Hindlimb muscle (tissue), 1 donor: ENCODE results near the gene NUP160. TPM values are rescaled to one million over a fixed set of nuclear protein-coding genes. Genes with fewer than 3 reads are reported as not detected.

Experiments
- polyA plus RNA-seq: library from polyadenylated mRNA; unstranded; fragments of 120-200 nt; gene quantifications from one replicate; pipeline ENCODE4 v1.2.1, GENCODE V29; 2013; ENCODE audit not compliant: insufficient read length

NUP160 gene
- polyA plus RNA-seq, 1 donor, result 30.6 TPM

Other genes starting within 250 kb of the NUP160 start
- 62.1 TPM for gene MTCH2, start 205.8 kb downstream of the NUP160 start, polyA plus RNA-seq
- 0.77 TPM for gene AGBL2, start 133.0 kb downstream of the NUP160 start, polyA plus RNA-seq
- gene FNBP4, start 81.0 kb downstream of the NUP160 start, polyA plus RNA-seq, result 92.5 TPM
- gene PTPRJ, start 132.2 kb upstream of the NUP160 start, polyA plus RNA-seq, result 3.2 TPM